PC-9 (cell line): Measurements from ENCODE around the gene MAGI3.

Experiments used
- EZH2 ChIP-seq: fragments of 200-600 bp; sonication (generic); IDR thresholded peaks from 2 replicates; pipeline ENCODE4 v1.8.0; 2017; ENCODE audit warnings: antibody characterized with exemption, low read depth
- TF ChIP-seq, protein P1 (sequence below): fragments of 200-600 bp; sonication (generic); conservative IDR thresholded peaks from 2 replicates; pipeline ENCODE4 v1.6.1; 2017; ENCODE audit warnings: mixed run types, antibody characterized with exemption, mild to moderate bottlenecking, moderate library complexity

- TF ChIP-seq, protein P1, sequence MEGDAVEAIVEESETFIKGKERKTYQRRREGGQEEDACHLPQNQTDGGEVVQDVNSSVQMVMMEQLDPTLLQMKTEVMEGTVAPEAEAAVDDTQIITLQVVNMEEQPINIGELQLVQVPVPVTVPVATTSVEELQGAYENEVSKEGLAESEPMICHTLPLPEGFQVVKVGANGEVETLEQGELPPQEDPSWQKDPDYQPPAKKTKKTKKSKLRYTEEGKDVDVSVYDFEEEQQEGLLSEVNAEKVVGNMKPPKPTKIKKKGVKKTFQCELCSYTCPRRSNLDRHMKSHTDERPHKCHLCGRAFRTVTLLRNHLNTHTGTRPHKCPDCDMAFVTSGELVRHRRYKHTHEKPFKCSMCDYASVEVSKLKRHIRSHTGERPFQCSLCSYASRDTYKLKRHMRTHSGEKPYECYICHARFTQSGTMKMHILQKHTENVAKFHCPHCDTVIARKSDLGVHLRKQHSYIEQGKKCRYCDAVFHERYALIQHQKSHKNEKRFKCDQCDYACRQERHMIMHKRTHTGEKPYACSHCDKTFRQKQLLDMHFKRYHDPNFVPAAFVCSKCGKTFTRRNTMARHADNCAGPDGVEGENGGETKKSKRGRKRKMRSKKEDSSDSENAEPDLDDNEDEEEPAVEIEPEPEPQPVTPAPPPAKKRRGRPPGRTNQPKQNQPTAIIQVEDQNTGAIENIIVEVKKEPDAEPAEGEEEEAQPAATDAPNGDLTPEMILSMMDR, result no peak
- no peak for TF ChIP-seq EZH2
Observed at GRCh38 chr1:113587475-113587874, 197.2 kb downstream of the MAGI3 start.
